Vagina (tissue), 2 donors: ENCODE measurements around the gene RIGI. TPM values are rescaled to one million over a fixed set of nuclear protein-coding genes. Genes with fewer than 3 reads are reported as not detected.
A peak's percentile ranks its signal among the peaks of the same experiment; 100 is the strongest.

Experiments used
- DNase-seq, 2 donors: peaks; one replicate each; pipeline ENCODE4 v3.0.0-alpha.2; 2017; ENCODE audit errors: extremely low spot score in 2 of 2
- H3K27ac ChIP-seq: fragments of 200-600 bp; sonication (generic); one replicate; pipeline ENCODE4 v1.5.1; 2019
- H3K27me3 ChIP-seq: fragments of 200-600 bp; sonication (generic); one replicate; pipeline ENCODE4 v1.5.1; 2019
- H3K36me3 ChIP-seq, 2 donors: fragments of 200-600 bp; sonication (generic); one replicate each; pipeline ENCODE4 v1.5.1; 2017 to 2019
- H3K4me1 ChIP-seq: fragments of 200-600 bp; sonication (generic); one replicate; pipeline ENCODE4 v1.5.1; 2019
- H3K4me3 ChIP-seq, 2 donors: fragments of 200-600 bp; sonication (generic); 1 replicate in 1 of 2; 2 replicates in 1 of 2; pipeline ENCODE4 v1.5.1; 2016 to 2019
- H3K9me3 ChIP-seq: fragments of 200-600 bp; sonication (generic); one replicate; pipeline ENCODE4 v1.5.1; 2019
- POLR2A ChIP-seq, 2 donors: fragments of 450-650 bp; IDR thresholded peaks; one replicate each; pipeline ENCODE4 v1.6.1; 2017; ENCODE audit warnings: antibody characterized with exemption in 2 of 2, mild to moderate bottlenecking in 2 of 2, moderate library complexity in 2 of 2
- POLR2AphosphoS5 ChIP-seq, 2 donors: sonication (generic); formaldehyde crosslinking; IDR thresholded peaks; one replicate each; pipeline ENCODE4 v1.9.0; 2017; ENCODE audit warnings: antibody characterized with exemption in 2 of 2, mild to moderate bottlenecking in 2 of 2, low read depth in 1 of 2; ENCODE audit not compliant: insufficient read depth in 1 of 2
- intact Hi-C: fragments of 100-400 bp; cut with DNase I; formaldehyde crosslinking; loops from one replicate; pipeline ENCODE4 v1.15.1; 2023
- total RNA-seq: library from RNA; depleted of rRNA; stranded (reverse); fragments of >200 nt; gene quantifications from one replicate; pipeline ENCODE4 v1.2.3, GENCODE V29; 2016
- TF ChIP-seq, protein P1 (sequence below), 3 experiments: fragments of 450-650 bp in 2 of 3; fragments of 200-600 bp in 1 of 3; sonication (generic) in 1 of 3; IDR thresholded peaks; one replicate each; pipeline ENCODE4 v1.5.1; 2017 to 2019; ENCODE audit warnings: antibody characterized with exemption in 3 of 3, mild to moderate bottlenecking in 2 of 3, moderate library complexity in 2 of 3

Gene RIGI
- total RNA-seq, 1 donor from 2014 or later, result 11.3 TPM

DNA sequence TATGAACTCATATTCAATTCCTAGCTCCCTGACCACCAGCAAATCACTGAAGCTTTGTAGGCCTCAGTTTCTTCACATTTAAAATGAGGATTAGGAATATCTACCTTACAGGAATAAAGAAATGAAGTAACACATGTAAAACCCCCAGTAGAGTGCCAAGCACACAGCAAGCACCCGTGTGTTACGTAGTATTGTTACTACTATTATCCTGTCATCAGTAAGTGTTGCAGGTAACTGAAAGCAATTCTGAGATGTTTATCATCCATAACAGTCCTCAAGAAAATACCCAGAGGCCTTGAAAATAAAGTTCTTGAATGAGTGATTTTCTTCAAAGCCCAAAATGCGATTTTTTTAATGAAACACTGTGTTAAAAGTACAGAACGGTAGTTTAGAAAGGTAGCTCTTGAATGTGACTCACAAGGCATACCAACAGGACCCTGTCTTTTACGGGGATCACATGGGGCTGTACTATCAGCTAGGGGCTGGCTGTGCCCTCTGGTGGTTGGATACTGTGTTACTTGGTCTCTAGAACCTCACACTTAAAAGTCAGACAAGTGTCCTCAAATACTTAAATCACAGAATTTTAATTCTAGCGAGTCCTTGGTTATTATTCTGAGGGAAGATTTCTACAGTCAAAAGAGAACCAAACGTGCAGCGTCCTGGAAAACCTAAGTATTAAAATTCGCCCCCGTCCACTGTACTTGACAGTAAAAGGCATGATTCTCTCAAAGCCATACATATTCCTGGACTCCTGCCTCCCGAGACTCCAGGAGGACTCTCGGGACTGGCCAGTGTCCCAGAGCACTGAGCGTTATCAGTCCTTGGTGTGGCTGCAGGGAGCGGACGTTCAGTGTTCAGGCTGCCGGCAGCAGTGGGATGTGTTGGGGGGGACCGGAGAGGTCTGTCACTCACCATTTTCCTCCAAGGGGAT is 46.2 kb upstream of the RIGI start:
- peak overlapping the region; percentile 83 for H3K27ac ChIP-seq
- no peaks in the 10 kb centered on the region for H3K27me3 ChIP-seq
- H3K36me3 ChIP-seq, result no peaks in the 10 kb centered on the region
- intact Hi-C loops, result loop anchor here (10.0 kb wide), 1 partner anchor 423 kb away; no protein-coding TSS in a partner anchor
- no peak for DNase-seq
- no peaks in the 10 kb centered on the region for H3K9me3 ChIP-seq
- H3K4me3 ChIP-seq, result peak overlapping the region; percentile 60 to 76
- TF ChIP-seq POLR2AphosphoS5 (IDR thresholded peaks at IDR 0.05; ENCODE audit: insufficient read depth in 1 of 2, low read depth in 1 of 2), result no peak
- TF ChIP-seq, protein P1, sequence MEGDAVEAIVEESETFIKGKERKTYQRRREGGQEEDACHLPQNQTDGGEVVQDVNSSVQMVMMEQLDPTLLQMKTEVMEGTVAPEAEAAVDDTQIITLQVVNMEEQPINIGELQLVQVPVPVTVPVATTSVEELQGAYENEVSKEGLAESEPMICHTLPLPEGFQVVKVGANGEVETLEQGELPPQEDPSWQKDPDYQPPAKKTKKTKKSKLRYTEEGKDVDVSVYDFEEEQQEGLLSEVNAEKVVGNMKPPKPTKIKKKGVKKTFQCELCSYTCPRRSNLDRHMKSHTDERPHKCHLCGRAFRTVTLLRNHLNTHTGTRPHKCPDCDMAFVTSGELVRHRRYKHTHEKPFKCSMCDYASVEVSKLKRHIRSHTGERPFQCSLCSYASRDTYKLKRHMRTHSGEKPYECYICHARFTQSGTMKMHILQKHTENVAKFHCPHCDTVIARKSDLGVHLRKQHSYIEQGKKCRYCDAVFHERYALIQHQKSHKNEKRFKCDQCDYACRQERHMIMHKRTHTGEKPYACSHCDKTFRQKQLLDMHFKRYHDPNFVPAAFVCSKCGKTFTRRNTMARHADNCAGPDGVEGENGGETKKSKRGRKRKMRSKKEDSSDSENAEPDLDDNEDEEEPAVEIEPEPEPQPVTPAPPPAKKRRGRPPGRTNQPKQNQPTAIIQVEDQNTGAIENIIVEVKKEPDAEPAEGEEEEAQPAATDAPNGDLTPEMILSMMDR (IDR thresholded peaks at IDR 0.05), result peak in 2 of 3 experiments; percentile 34 to 37
- peaks cover 24% of the 10 kb centered on the region for H3K4me1 ChIP-seq

DNA sequence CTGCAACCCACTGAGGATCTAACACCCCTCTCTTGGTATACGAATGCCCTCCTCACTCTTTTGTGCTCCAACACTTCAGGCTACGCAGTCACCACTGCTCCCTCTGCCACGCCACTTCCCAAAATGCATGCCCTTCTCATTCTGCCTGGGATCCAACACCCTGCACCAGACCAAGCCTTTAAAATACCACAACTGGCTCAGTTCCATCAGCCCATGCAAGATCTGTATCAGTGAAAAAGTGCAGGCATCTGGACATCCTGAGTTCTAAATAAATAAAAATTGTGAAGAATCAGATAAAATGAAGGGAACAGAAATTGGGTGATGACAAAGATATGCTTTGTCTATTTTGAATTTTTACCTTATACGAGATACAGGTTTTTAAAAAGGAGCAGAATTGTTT is 44.3 kb upstream of the RIGI start:
- TF ChIP-seq, protein P1 (IDR thresholded peaks at IDR 0.05), result no peak
- TF ChIP-seq POLR2A (IDR thresholded peaks at IDR 0.05) (no peak), POLR2AphosphoS5 (IDR thresholded peaks at IDR 0.05; ENCODE audit: insufficient read depth in 1 of 2, low read depth in 1 of 2) (no peak)
- H3K27ac ChIP-seq, result no peak overlapping the region
- no peak for DNase-seq
- H3K27me3 ChIP-seq, result no peaks in the 10 kb centered on the region
- intact Hi-C loops, result loop anchor here (10.0 kb wide), 1 partner anchor 425 kb away; no protein-coding TSS in a partner anchor
- H3K4me3 ChIP-seq, result no peak overlapping the region
- H3K9me3 ChIP-seq, result no peaks in the 10 kb centered on the region
- peaks cover 24% of the 10 kb centered on the region for H3K4me1 ChIP-seq
- peaks cover 0 to 15% of the 10 kb centered on the region in 2 donors for H3K36me3 ChIP-seq

DNA sequence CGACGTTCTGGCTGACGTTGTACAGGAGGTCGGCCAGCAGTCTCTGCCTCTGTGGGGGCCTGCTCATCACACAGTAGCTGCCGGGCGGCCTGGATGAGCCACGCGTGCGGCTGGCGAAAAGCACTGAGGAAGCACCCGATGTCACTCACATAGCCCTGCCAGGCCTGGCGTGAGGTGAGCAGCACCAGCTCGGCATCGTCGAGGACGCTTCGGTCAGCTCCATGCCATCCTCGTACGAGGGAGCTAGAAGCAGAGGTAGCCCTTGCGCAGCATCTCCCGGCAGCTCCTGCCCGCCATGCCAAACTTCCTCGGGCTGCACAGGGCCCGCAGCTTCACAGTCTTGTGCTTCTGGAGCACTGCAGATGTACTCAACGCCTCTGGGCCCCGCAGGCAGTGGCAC is 40.8 kb upstream of the RIGI start:
- no peaks in the 10 kb centered on the region for H3K9me3 ChIP-seq
- no peak overlapping the region for H3K4me3 ChIP-seq
- H3K27ac ChIP-seq, result no peak overlapping the region
- H3K36me3 ChIP-seq, result peaks cover 0 to 15% of the 10 kb centered on the region in 2 donors
- intact Hi-C loops, result no loop called here
- H3K27me3 ChIP-seq, result no peaks in the 10 kb centered on the region
- DNase-seq, result no peak
- TF ChIP-seq, protein P1 (IDR thresholded peaks at IDR 0.05), result no peak
- no peak for TF ChIP-seq POLR2AphosphoS5 (IDR thresholded peaks at IDR 0.05; ENCODE audit: insufficient read depth in 1 of 2, low read depth in 1 of 2)
- H3K4me1 ChIP-seq, result peaks cover 11% of the 10 kb centered on the region

DNA sequence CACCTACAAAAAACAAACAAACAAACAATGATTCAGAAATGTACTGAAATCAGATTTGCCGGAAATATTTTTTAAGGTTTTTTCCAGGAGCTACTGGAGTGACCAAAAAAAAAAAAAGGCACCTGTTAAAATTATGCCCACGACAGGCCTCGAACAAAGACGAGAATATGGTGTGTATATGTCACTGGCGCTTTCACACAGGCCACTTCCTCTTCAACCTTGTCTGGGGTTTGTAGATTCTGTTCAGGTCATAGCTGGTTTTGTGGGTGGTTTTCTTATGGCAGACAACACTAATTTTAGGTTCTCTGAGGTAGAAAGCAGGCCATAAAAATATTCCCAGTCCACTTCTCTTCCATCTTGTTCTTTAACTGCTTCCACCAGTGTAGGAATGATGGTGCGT is 40.0 kb upstream of the RIGI start:
- peaks cover 3% of the 10 kb centered on the region for H3K4me1 ChIP-seq
- peaks cover 0 to 15% of the 10 kb centered on the region in 2 donors for H3K36me3 ChIP-seq

More for the DNA sequence above, 40.0 kb upstream of the RIGI start:
- H3K9me3 ChIP-seq, result no peaks in the 10 kb centered on the region
- TF ChIP-seq POLR2A (IDR thresholded peaks at IDR 0.05), result no peak
- no peak for TF ChIP-seq POLR2AphosphoS5 (IDR thresholded peaks at IDR 0.05; ENCODE audit: insufficient read depth in 1 of 2, low read depth in 1 of 2)
- TF ChIP-seq, protein P1 (IDR thresholded peaks at IDR 0.05), result no peak
- no peak overlapping the region for H3K27ac ChIP-seq
- no peak overlapping the region for H3K4me3 ChIP-seq
- intact Hi-C loops, result no loop called here
- no peak for DNase-seq
- no peaks in the 10 kb centered on the region for H3K27me3 ChIP-seq
